Amygdala (tissue), 56 donors: ENCODE measurements around the gene FLNC.

Source experiments
- DNase-seq, 56 donors: peaks; one replicate each; lab custom pipeline; 2025; lab: John Stamatoyannopoulos, UW

The FLNC gene

DNA sequence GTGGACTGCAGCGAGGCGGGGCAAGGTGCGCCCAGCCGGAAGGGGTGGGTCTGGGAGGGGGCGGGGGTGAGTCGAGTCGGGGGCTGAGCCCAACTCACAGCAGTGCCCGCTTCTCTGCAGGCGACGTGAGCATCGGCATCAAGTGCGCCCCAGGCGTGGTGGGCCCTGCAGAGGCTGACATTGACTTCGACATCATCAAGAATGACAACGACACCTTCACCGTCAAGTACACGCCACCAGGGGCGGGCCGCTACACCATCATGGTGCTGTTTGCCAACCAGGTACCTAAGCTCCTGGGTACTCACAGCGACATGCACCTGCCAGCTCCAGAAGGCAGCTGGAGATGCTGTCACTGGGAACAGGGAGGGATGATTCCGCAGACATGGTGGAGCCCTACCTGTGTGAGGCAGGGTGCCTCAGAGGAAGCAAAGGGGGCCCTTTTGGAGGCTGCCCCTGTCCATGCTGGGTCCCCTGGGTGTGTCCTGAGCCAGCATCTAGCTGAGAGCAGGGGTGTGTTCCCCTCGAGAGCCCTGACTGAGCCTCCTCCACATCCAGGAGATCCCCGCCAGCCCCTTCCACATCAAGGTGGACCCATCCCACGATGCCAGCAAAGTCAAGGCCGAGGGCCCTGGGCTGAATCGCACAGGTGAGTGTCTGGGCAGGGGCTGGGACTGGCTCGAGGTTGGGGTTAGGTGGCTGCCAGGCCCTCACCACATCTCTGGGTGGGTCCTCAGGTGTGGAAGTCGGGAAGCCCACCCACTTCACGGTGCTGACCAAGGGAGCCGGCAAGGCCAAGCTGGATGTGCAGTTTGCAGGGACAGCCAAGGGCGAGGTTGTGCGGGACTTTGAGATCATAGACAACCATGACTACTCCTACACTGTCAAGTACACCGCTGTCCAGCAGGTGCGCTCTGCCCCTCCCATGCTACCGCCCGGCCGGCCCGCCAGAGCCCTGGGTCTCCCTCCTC, 12.8 kb downstream of the FLNC start:
- no peak for DNase-seq

DNA sequence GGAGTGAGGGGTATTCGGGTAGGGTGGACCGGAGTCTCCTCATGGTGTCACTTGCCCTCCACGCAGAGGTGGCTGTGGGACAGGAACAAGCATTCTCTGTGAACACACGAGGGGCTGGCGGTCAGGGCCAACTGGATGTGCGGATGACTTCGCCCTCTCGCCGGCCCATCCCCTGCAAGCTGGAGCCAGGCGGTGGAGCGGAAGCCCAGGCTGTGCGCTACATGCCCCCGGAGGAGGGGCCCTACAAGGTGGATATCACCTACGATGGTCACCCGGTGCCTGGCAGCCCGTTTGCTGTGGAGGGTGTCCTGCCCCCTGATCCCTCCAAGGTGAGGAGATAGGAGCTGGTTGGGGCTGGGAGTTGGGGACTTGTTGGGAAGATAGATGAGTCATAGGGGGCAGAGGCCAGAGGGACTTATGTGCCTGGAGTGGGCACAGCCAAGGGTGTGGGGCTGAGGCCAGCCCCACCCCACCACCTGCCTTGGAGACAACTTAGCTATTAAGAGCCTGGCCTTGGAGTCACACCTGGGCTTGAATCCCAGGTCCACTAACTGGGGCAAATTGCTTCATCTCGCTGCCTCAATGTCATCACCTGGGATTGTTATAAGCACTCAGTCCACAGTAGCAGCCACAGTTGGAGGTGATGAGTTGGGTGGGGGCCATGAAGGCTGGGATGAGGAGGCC, 13.9 kb downstream of the FLNC start:
- no peak for DNase-seq

DNA sequence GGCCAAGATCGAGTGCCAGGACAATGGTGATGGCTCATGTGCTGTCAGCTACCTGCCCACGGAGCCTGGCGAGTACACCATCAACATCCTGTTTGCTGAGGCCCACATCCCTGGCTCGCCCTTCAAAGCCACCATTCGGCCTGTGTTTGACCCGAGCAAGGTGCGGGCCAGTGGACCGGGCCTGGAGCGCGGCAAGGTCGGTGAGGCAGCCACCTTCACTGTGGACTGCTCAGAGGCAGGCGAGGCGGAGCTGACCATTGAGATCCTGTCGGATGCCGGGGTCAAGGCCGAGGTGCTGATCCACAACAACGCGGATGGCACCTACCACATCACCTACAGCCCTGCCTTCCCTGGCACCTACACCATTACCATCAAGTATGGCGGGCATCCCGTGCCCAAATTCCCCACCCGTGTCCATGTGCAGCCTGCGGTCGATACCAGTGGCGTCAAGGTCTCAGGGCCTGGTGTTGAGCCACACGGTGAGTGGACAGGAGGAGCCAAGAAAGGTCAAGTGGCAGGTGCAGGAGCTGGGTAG, 14.6 kb downstream of the FLNC start:
- no peak for DNase-seq

DNA sequence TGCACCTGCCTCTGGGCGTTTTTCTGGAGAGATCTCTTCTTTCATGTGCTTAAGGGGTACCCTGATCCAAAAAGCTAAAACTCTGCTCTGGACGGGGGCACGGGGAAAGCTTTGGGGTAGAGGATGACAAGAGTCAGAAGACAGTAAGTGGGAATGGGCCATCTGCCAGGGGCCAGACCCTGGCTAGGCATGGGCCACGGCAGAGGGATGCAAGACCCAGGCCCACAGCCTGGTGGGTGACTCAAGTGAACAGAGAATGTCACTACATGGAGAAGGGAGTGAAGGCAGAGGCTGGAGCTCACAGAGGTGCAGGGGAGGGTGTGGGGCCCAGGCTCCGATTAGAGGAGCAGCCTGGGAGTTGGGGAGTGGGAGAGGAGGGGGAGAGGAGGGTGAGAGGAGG, 15.3 kb downstream of the FLNC start:
- DNase-seq: no peak

DNA sequence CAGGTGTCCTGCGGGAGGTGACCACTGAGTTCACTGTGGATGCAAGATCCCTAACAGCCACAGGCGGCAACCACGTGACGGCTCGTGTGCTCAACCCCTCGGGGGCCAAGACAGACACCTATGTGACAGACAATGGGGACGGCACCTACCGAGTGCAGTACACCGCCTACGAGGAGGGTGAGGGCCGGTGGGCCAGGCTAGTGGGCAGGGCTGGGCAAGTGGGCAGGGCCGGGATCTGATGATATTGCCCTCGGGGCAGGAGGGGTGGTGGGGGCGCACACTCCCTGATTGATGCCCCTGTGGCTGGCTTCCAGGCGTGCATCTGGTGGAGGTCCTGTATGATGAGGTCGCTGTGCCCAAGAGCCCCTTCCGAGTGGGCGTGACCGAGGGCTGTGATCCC, 15.8 kb downstream of the FLNC start:
- DNase-seq: no peak

DNA sequence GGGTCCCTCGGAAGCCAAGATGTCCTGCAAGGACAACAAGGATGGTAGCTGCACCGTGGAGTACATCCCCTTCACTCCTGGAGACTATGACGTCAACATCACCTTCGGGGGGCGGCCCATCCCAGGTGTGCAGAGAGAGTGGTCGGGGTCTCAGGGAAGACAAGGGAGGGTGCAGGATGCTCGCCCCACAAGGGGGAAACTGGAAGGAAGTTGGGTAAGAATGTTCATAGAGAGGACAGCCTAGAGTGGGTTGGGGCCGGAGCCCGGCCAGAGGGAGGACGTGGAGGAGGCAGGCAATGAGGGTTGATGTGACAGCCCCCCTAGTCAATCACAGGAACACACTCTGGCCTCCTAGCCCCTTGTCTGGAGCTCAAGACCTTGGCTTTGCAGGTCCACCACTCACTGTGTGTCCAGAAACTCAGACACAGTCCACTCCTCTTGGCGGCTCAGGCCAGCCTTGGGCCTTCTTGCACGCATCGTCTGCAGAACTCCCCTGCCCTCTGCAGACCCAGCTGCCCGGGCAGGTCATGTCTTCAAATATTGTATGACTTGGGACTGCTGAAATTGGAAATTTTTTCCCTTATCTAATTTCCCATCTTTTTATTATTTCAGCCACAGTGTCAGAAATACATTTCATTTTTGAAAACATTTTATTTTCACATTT, 16.7 kb downstream of the FLNC start:
- DNase-seq: no peak

DNA sequence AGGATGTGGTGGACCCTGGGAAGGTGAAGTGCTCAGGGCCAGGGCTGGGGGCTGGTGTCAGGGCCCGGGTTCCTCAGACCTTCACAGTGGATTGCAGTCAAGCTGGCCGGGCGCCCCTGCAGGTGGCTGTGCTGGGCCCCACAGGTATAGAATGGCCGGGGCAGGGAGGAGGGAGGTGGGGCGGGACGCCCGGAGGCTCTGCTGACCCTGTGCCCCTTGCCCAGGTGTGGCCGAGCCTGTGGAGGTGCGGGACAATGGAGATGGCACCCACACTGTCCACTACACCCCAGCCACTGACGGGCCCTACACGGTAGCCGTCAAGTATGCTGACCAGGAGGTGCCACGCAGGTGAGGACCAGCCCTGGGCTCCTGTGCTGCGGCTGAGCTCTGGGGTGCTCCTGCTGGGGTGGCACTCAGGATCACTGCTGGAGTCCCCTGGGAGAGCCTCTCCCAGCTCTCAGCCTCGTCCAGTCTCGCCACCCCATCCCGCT, 17.6 kb downstream of the FLNC start:
- no peak for DNase-seq

DNA sequence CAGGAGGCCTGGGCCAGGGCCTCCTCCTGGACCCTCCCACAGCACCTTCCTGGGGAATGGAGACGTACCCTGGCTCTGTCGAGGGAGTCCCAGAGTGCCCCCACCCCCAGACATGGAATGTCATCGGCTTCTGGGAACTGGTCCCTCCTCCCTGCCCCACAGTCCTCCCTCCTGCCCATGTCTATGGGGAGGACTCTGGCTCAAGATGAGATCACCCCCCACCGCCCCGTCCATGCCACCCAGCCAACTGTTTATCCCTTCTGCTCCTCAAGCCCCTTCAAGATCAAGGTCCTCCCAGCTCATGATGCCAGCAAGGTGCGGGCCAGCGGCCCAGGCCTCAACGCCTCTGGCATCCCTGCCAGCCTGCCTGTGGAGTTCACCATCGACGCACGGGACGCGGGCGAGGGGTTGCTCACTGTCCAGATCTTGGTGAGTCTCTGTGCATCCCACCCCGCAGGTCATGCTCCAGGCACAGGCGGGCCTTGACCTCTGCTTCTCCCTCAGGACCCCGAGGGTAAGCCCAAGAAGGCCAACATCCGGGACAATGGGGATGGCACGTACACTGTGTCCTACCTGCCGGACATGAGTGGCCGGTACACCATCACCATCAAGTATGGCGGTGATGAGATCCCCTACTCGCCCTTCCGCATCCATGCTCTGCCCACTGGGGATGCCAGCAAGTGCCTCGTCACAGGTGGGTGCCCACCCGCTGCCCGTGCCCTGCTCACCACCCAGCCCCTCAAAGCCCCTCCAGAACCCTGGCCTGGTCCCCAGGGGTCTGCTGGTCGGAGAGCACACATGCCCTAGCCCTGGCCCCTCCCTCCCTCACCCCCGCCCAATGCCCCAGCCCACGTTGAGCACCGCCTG, 18.3 kb downstream of the FLNC start:
- no peak for DNase-seq

DNA sequence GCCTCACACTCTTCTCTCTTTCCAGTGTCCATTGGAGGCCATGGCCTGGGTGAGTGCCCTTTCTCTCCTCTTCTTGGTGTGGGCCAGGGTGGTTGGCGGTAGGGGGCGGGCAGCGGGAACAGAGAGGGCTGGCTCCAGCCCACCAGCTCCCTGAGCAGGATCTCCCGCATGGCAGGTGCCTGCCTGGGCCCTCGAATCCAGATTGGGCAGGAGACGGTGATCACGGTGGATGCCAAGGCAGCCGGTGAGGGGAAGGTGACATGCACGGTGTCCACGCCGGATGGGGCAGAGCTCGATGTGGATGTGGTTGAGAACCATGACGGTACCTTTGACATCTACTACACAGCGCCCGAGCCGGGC, 18.9 kb downstream of the FLNC start:
- DNase-seq: no peak

DNA sequence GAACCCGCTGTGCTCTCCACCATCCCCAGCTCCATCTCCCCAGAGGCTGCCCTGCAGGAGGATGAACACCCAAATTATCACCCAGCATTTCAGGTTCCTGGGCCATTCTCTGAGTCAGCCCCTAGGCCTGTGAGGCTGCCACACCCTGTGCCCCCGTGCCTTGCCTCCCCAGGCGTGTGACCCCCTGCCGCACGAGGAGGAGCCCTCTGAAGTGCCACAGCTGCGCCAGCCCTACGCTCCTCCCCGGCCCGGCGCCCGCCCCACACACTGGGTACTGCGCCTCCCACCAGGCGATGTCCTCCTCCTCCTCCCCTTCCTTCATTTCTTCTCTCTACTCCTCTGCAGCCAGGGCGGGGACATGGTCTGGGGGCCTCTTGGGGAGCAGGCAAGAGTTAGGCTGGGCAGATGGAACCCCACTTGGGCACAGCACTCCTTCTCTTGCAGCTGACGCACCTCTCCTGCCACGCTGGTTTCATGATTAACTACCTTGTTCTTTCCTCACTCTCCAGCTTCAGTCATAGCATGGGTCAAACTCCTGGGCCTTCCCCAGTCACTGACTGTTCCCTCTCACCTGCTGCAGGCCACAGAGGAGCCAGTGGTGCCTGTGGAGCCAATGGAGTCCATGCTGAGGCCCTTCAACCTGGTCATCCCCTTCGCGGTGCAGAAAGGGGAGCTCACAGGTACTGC, 19.7 kb downstream of the FLNC start:
- no peak for DNase-seq

DNA sequence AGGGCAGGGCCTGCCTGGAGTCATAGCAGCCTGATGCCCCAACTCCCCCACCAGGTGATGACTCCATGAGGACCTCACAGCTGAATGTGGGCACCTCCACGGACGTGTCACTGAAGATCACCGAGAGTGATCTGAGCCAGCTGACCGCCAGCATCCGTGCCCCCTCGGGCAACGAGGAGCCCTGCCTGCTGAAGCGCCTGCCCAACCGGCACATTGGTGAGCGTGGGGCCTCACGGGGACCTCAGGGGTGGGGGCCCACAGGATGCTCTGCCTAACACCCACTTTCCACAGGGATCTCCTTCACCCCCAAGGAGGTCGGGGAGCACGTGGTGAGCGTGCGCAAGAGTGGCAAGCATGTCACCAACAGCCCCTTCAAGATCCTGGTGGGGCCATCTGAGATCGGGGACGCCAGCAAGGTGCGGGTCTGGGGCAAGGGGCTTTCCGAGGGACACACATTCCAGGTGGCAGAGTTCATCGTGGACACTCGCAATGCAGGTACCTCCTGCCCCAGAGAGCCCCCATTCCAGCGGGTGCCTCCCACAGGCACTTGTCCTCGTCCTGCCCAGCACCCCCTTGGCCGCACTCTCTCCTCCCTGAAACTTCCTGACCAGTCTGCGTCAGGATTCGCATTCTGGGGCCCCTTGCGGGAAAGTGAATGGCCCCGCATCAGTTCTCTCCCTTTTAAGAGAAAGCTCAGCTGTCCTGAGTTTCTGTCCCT, 22.5 kb downstream of the FLNC start:
- DNase-seq: no peak

DNA sequence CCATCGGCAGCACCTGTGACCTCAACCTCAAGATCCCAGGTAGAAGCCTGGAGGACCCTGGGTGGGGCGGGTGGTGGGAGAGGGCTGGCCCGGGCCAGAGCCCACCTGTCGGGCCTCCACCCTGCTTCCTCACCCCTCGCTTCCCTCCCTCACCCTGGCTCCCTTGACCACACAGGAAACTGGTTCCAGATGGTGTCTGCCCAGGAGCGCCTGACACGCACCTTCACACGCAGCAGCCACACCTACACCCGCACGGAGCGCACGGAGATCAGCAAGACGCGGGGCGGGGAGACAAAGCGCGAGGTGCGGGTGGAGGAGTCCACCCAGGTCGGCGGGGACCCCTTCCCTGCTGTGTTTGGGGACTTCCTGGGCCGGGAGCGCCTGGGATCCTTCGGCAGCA, 23.6 kb downstream of the FLNC start:
- no peak for DNase-seq

DNA sequence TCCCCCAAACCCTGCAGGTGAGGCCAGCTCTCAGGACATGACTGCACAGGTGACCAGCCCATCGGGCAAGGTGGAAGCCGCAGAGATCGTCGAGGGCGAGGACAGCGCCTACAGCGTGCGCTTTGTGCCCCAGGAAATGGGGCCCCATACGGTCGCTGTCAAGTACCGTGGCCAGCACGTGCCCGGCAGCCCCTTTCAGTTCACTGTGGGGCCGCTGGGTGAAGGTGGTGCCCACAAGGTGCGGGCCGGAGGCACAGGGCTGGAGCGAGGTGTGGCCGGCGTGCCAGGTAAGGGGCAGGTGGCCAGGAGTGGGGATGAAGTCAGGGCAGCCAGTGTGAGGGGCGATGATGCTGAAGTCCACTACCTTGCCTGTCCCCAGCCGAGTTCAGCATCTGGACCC, 24.2 kb downstream of the FLNC start:
- no peak for DNase-seq

DNA sequence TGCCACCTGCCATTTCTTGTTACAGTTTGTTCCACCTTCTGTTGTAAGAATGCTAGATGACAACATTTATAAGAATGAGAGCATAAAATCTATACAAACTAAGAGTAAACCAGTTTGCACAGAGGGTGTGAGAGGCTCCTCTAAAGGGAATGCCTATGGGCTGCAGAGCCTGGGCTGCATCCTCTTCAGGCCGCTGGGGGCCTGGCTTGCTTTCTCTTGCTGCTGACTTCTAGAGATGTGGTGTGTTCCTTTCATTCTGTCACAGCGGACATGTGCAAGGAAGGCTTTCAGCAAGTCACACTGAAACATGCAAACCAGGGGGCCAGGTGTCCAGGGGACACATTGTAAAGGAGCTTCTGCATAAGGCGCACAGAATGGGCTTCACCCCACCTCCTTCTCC, 25.4 kb downstream of the FLNC start:
- no peak for DNase-seq

DNA sequence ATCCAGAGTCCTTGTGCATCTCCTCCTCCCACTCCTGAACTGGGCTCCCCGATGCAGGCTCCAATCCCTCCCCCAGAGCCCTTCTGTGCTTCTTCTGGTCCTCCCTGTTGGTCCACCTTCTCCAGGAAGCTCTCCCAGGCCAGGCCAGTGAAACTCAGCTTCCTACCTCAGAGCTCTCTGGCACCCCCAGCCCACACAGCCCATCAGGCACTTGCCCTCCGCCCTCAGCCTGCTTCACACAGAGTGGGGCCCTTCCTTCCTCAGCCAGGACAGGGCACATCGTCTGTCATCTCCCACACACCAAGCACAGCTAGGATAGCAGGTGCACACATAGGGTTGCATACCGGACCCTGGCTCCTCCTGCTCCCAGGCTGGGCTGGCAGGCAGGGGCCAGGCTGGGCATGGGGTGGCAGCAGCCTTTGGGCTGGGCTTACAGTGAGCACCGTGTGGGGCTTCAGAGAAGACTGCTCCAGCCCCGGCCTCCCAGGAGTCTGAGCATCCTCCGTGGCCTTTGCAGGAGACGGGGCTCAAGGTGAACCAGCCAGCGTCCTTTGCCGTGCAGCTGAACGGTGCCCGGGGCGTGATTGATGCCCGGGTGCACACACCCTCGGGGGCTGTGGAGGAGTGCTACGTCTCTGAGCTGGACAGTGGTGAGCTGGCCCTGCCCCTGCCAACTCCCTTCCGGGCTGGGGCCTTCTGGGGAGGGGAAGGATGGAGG, 26.0 kb downstream of the FLNC start:
- no peak for DNase-seq

DNA sequence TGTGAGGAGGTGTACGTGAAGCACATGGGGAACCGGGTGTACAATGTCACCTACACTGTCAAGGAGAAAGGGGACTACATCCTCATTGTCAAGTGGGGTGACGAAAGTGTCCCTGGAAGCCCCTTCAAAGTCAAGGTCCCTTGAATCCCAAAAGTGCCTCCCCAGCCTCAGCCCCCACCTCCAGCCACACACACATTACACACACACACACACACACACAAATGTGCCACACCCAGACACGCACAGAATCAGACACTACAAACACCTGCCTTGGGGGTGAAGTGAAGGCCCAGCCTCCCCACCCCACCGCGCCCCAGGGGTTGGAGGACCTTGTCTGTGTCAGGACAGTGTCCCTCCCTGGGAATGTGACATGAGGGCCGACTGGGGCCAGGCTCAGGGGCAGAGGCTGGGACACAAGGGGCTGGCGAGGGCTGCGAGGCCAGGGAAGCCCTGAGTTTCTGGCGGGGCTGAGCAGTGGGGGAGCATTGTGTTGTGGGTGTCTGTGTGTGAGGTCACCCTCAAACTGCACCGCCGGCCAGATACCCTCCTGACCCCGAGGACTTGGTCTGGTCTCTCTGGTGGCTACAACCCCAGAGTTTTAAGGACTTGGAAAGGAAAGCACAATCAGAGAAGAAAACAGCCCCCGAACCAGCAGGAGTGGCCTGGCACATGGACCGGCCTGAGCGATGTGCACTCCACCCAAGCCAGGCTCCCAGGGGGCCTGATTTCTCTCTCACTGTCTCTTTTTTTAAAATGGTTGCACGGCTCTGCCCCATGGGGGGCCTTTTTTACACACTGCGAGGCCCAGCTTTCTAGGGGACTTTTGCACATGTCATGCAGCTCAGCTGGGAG, 28.4 kb downstream of the FLNC start:
- DNase-seq: no peak
